Esophagus (tissue), 2 donors: ENCODE results near the gene APMAP. TPM values are rescaled to one million over a fixed set of nuclear protein-coding genes. Genes with fewer than 3 reads are reported as not detected.

Experiments
- H3K27ac ChIP-seq, 2 donors: one replicate each; pipeline ENCODE4 v1.5.1; 2013; ENCODE audit warnings: low read depth in 2 of 2, mild to moderate bottlenecking in 2 of 2, inconsistent platforms in 1 of 2, low read length in 1 of 2, moderate library complexity in 1 of 2
- H3K27me3 ChIP-seq, 2 donors: one replicate each; pipeline ENCODE4 v1.6.1; 2013; ENCODE audit warnings: low read length in 2 of 2, control low read depth in 1 of 2, mild to moderate bottlenecking in 1 of 2; ENCODE audit not compliant: insufficient read depth in 2 of 2, control insufficient read depth in 1 of 2
- H3K36me3 ChIP-seq, 2 donors: one replicate each; pipeline ENCODE4 v1.6.1; 2013; ENCODE audit warnings: low read length in 1 of 2; ENCODE audit not compliant: control insufficient read depth in 2 of 2, insufficient read depth in 2 of 2
- H3K4me1 ChIP-seq, 2 donors: one replicate each; pipeline ENCODE4 v1.6.1; 2013; ENCODE audit warnings: low read length in 1 of 2; ENCODE audit not compliant: control insufficient read depth in 2 of 2, insufficient read depth in 2 of 2
- H3K4me3 ChIP-seq, 2 donors: one replicate each; pipeline ENCODE4 v1.5.1; 2013; ENCODE audit warnings: low read length in 2 of 2, mild to moderate bottlenecking in 2 of 2, low read depth in 1 of 2, moderate library complexity in 1 of 2
- H3K9me3 ChIP-seq, 2 donors: one replicate each; pipeline ENCODE4 v1.6.1; 2013; ENCODE audit warnings: mild to moderate bottlenecking in 2 of 2, low read depth in 1 of 2, low read length in 1 of 2, moderate library complexity in 1 of 2; ENCODE audit not compliant: control insufficient read depth in 2 of 2, insufficient read depth in 1 of 2
- WGBS, 2 donors: extraction: QIAGEN DNeasy Blood & Tissue Kit; methylation state at CpG; one replicate each; pipeline ENCODE4 v1.1.7; 2013; 5-methylcytosine and 5-hydroxymethylcytosine counted together
- polyA plus RNA-seq, 2 donors: library from polyadenylated mRNA; stranded (reverse); fragments of 200-250 nt; gene quantifications; one replicate each; pipeline ENCODE4 v1.2.3, GENCODE V29; 2013
- donor health status: healthy with polysubstance abuse.
- donor health status: Bipolar disorder and iron deficiency.

Gene APMAP
- polyA plus RNA-seq, 2 donors, result 9.6 to 20.5 TPM

- WGBS, 2 donors, result 88 to 90% methylated on average over 7 of the region's 7 CpGs
- Histone ChIP-seq H3K27me3 (no peaks in the 10 kb centered on the region), H3K36me3 (no peaks in the 10 kb centered on the region), H3K4me3 (no peak overlapping the region), H3K27ac (no peak overlapping the region), H3K4me1 (peaks cover 0 to 3% of the 10 kb centered on the region in 2 donors), H3K9me3 (no peaks in the 10 kb centered on the region)
These were observed 75.5 kb downstream of the APMAP start for GRCh38 chr20:24917056-24917455.

DNA sequence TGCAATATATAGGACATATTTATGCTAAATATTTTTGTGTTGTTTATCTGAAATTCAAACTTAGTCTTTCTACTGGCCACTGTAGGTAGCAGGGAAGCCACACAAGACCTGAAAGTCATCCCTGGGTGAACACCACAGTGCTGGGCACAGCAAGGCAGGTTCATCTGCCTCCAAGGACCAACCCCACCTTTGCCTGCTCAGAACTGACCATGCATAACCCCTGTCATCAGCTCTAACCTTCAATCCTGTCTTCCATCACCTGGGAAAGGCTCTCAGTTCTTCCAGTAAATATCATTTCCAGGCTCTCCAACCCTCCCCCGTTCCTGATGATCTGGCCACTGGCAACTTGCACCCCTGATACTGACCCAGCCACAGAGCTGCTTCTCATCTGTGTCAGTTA, 76.1 kb downstream of the APMAP start:
- H3K27me3 ChIP-seq, result no peaks in the 10 kb centered on the region
- H3K9me3 ChIP-seq, result no peaks in the 10 kb centered on the region
- no peaks in the 10 kb centered on the region for H3K36me3 ChIP-seq
- H3K4me1 ChIP-seq, result peaks cover 0 to 3% of the 10 kb centered on the region in 2 donors
- H3K27ac ChIP-seq, result no peak overlapping the region
- no peak overlapping the region for H3K4me3 ChIP-seq
- 89 to 95% methylated on average over 1 of the region's 1 CpG for WGBS, 2 donors

- Histone ChIP-seq H3K27ac (no peak overlapping the region), H3K4me1 (peaks cover 0 to 3% of the 10 kb centered on the region in 2 donors), H3K27me3 (no peaks in the 10 kb centered on the region), H3K9me3 (no peaks in the 10 kb centered on the region), H3K4me3 (no peak overlapping the region), H3K36me3 (no peaks in the 10 kb centered on the region)
- whole genome bisulfite sequencing, 2 donors, result 92 to 95% methylated on average over 7 of the region's 7 CpGs
These were observed 76.7 kb downstream of the APMAP start for GRCh38 chr20:24915892-24916291.

GRCh38 chr20:24915440-24915839, 77.1 kb downstream of the APMAP start:
- no peak overlapping the region for H3K4me3 ChIP-seq
- WGBS, 2 donors, result 90% methylated on average over 9 of the region's 9 CpGs
- H3K9me3 ChIP-seq, result no peaks in the 10 kb centered on the region

GRCh38 chr20:24914388-24915241, 77.9 kb downstream of the APMAP start:
- Histone ChIP-seq H3K27me3 (no peaks in the 10 kb centered on the region), H3K4me3 (no peak overlapping the region), H3K27ac (no peak overlapping the region), H3K9me3 (no peaks in the 10 kb centered on the region), H3K4me1 (peaks cover 0 to 3% of the 10 kb centered on the region in 2 donors), H3K36me3 (no peaks in the 10 kb centered on the region)
- WGBS, 2 donors, result 70 to 79% methylated on average over 14 of the region's 14 CpGs

More at GRCh38 chr20:24915440-24915839, 77.1 kb downstream of the APMAP start:
- no peaks in the 10 kb centered on the region for H3K36me3 ChIP-seq
- no peak overlapping the region for H3K27ac ChIP-seq
- no peaks in the 10 kb centered on the region for H3K27me3 ChIP-seq
- peaks cover 0 to 3% of the 10 kb centered on the region in 2 donors for H3K4me1 ChIP-seq

- 87 to 91% methylated on average over 9 of the region's 9 CpGs for WGBS, 2 donors
- no peaks in the 10 kb centered on the region for H3K27me3 ChIP-seq
- no peak overlapping the region for H3K27ac ChIP-seq
- no peak overlapping the region for H3K4me3 ChIP-seq
- H3K4me1 ChIP-seq, result no peaks in the 10 kb centered on the region
- H3K9me3 ChIP-seq, result peaks cover 0 to 7% of the 10 kb centered on the region in 2 donors
- no peaks in the 10 kb centered on the region for H3K36me3 ChIP-seq
These were observed 79.4 kb downstream of the APMAP start for GRCh38 chr20:24913076-24913628.

Other genes with a start within 250 kb of the APMAP start
- 1 to 10 TPM; 1.4 to 2.9 TPM for gene CST7, start 43.5 kb downstream of the APMAP start, polyA plus RNA-seq
- gene ACSS1, start 65.4 kb upstream of the APMAP start, polyA plus RNA-seq, result 1 to 10 TPM; 8.0 to 8.8 TPM
- not detected for gene VSX1, start 89.4 kb upstream of the APMAP start, polyA plus RNA-seq
- gene ENTPD6, start 203.0 kb upstream of the APMAP start, polyA plus RNA-seq, result 10 to 100 TPM; 26.4 to 38.5 TPM